Hematopoietic multipotent progenitor cell treated with erythropoietin and hydrocortisone succinate and interleukin-3 and kit ligand, for 6 days (in vitro differentiated cells): ENCODE measurements around the gene ABTB1.
A peak's percentile ranks its signal among the peaks of the same experiment; 100 is the strongest.
"Not testable (repeated sequence)": the region's sequence is repeated elsewhere in the genome, so short reads cannot be mapped to it uniquely, and the experiment has no call there.

Source experiments
- DNase-seq: peaks from one replicate; pipeline ENCODE4 v3.0.0-alpha.2; 2015

ABTB1 gene

DNA sequence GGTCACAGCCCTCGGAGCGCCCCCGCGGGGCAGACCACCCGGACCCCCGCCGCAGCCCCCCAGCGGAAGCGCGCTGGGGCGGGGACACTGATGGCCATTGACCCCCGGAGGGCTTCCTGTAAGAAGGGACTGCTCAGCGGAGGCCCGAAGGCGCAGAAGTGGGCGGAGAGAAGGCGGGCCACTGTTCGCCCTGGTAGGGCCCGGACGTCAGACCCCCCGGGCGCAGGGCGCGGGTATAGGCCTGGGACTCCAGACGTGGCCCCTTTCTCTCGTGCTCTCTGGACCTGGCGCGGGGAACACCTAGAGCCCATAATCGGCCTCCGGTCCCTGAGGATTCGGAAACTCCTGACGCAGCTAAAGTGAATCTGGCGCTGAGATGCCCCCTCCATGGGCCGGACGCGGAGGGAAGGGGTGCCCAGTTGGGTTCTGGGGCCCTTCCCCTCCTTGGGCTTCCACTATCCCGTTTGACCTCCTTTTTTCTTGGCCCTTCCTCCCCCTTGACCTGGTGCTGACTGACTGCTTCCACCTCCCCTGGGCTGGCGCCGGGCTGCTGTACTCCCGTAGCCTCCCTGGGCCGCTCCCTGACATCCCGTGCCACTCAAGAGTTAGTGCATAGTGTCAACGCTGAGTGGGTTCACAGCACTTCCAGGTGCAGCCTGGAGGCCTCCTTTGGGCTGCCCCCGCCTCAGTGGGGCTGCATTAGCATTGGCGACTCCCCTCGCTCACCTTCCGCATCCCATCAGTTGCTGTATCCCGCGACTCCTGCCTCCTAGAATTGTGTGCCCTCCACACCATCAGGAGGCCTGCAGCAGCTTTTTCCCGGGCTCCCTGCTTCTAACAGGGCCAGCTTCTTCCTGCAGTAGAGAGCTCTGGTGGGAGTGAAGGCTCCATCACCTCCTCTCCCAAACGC is 694 bp downstream of the ABTB1 start:
- DNase-seq: peak; percentile 59

DNA sequence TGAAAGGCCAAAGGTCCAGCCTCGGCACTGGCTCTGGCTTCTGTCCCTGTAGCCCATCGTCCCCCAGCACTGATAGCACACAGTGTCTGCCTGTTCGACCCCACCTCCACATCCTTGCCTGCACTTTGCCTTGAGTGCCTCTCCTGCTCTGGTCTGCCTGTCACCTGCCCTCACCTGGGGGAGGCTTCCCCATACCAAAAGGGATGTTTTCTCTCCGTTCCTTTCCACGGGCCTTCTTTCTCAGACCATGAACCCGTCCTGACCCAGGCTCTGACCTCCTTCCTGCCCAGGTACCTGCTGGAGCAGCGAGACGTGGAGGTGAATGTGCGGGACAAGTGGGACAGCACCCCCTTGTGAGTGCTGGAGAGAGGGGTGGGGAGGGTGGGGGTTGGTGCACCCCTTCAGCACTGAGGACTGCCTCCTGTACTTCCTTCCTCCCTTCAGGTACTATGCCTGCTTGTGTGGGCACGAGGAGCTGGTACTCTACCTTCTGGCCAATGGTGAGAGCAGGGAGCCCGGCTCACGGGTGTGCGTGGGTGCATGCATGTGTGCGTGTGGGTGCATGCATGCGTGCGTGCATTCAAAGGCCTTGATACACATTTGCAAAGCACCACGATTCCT is 1.5 kb downstream of the ABTB1 start:
- DNase-seq: no peak

DNA sequence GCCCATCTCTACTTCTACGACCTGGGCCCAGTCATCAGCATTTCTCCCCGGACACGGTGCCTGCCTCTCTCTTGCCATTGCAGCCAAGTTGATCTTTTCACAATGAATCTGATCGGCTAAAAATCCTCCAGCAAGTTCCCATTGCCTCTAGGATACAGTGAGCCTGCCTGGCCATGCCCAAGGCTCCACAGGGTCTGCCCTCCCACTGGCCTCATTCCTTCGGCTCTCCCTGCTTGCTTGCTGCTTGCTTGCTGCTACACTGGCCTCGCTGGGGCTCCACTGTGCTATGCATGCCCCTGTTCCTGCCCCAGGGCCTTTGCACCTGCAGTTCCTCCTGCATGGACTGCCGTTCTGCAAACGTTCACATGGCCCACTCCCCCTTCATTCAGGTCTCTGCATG is 2.0 kb downstream of the ABTB1 start:
- no peak for DNase-seq

DNA sequence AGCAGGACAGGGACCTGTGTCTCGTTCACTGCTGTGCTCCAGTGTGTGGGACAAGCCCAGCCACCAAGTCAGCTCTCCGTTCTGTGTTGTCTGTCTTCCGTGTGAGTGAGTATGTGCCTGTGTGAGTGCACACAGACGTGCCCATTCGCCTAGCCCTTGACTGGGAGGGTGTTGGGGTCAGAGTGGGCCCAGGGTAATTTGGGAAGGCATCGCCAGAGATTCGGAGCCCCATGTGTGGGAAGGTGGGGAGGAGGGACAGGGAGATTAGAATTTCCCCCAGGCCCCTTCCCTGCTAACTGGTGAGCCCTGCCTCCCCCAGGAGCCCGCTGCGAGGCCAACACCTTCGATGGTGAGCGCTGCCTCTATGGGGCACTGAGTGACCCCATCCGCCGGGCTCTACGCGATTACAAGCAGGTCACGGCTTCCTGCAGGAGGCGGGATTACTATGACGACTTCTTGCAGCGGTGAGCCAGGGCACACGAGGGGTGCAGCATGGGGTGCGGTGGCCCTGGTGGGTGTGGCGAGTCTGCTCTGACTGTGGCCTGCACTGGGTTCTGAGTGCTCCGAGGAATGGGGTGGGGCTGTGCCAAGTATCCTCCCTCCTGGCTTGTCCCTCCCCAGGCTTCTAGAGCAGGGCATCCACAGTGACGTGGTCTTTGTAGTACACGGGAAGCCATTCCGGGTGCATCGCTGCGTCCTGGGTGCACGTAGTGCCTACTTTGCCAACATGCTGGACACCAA is 3.1 kb downstream of the ABTB1 start:
- DNase-seq: no peak

DNA sequence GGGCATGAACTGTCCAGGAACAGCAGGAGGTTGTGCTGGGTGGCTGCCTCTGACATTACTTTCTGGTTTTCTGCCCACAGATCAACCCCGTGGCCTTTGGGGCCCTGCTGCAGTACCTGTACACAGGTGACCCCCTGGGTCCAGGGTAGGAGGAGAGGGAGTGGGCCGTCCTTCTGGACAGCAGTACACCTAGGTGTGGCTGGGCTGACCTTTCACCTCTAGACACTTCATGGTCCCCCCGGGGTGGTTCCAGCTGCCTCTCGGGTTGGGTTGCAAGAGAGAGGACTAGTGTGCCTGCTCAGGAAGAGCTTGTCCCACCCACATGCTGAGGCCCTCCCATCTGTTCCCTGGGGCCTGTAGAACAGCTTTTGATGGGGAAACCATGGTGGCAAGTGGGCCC is 3.7 kb downstream of the ABTB1 start:
- no peak for DNase-seq

DNA sequence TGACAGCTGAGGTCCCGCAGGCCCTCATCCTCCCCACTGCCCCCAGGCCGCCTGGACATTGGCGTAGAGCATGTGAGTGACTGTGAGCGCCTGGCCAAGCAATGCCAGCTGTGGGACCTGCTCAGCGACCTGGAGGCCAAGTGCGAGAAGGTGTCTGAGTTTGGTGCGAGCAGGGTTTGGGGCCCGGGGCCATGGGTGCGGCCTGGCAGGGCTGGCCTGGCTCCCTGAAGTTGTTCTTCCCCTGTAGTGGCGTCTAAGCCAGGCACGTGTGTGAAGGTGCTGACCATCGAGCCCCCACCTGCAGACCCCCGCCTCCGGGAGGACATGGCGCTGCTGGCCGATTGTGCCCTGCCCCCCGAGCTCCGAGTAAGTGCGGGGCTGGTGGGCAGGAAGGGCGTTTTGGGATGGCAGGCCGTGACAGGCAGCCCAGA is 4.2 kb downstream of the ABTB1 start:
- DNase-seq: no peak

DNA sequence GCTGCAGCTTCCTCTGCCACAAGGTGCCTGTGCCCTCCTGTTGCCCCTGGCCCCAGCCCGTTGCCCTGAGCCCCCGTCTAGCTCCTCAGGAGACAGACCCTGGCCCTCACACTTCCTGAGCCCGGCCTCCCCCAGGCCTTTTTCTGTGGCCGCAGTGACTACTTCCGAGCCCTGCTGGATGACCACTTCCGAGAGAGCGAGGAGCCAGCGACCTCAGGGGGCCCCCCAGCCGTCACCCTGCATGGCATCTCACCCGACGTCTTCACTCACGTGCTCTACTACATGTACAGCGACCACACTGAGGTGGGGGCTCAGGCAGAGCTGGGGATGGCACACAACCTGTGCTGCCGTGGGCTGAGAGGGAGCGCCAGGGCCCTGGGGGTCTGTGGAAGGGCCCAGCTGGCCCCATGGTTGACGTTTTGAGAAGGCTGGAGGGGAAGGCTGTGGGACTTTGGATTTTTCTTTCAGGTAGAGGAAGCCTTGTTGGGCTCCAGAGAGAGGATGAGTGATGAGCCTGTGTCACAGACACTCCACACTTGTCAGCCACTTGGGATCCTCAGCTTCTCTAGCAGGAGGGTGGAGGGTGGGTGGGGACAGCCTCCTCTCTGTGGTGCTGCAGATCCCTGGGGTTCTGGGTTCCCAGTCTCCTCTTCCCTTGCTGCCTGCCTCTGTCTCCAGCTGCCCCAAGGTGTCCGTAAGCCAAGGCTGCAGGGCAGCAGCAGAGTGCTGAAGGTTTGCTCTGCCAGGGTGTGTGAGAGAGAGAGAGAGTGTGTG is 5.0 kb downstream of the ABTB1 start:
- no peak for DNase-seq

DNA sequence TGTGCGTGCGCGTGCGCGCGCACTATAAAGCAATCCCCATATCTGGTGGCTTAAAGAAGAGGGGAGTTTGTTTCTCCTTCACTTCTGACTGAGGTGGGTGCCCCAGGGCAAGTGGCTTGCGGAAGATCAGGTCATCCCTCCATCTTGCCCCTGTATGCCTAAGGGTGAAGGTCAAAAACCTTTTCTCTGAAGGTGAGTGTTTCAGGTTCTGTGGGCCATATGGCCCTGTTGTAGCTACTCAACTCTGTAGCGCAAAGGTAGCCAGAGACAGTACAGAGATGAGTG is 5.5 kb downstream of the ABTB1 start:
- DNase-seq: no peak

DNA sequence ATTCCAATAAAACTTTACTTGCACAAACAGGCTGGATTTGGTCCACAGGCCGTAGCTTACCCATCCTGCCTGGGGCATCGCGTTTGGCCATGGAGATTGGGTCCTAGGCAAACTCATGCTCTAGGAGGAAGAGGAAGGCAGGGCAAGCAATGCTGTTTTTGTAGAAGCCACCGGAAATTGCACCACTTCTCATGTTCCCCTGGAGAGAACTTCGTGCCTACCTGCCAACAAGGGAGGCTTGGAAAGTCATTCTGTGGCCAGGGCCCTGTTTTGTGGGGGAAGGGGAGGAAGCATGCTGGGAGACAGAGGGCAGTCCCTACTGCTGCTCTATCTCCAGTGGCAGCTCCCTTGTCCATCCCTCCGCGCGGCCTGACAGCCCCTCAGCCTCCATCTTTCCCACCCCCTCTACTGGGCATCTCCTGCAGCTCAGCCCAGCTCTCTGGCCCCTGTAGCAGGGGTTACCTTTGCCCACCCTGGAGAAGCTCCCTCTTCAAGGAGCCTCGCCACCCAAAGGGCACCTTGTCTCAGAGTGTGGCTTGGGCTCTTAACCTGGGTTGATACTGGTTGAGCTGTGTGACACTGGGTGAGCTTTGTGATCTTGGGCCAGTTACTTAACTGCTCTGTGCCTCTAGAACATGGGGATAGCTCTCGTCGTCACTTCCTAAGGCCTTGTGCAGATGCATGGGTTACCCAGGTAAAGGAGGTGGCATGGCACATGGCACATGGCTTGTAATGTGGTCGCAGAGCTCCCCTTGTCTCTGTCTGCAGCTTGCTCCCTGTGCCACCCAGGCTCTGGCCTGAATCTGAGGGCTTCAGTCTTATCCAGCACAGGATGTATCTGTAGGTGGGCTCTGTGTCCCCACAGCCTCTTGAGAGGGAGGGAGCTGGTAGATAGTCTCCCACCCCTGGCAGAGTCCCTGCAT is 6.1 kb downstream of the ABTB1 start:
- DNase-seq: no peak

DNA sequence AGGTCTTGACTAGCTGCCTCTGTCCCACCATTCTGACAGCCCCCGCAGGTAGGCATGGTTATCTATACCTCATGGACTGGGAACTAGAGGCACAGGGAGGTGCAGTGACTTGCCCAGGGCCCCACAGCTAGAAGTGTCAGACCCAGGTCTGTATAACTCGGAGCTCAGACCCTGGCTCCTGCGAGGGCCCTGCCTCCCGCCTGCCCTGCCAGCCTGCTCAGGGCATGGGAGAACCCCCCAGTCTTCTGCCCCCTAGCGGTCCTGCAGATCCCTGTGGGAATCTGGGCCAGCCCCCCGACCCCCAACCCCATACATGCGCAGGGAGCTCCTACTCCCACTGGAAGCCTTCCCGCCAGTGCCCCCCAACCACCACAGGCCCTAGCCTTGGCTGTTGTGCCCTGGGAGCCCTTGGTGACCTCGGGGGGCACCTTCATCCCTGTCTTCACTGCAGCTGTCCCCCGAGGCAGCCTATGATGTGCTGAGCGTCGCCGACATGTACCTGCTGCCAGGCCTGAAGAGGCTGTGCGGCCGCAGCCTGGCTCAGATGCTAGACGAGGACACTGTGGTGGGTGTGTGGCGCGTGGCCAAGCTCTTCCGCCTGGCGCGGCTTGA is 6.9 kb downstream of the ABTB1 start:
- DNase-seq: no peak

DNA sequence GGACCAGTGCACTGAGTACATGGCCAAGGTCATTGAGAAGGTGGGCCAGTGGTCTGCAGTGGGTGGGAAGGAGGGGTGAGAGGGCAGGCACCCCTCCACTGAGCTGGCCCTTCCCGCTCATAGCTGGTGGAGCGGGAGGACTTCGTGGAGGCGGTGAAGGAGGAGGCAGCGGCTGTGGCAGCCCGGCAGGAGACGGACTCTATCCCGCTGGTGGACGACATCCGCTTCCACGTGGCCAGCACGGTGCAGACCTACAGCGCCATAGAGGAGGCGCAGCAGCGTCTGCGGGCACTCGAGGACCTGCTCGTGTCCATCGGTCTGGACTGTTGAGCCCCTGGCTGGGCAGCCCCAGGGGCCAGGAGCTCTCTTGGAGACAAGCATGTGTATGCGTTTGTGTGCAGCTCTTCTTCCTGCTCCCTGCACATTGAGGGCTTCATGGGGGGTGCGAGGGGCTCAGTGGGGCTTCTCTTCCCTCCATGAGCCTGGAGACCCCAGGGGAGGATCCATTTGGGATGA is 7.5 kb downstream of the ABTB1 start:
- DNase-seq: no peak

DNA sequence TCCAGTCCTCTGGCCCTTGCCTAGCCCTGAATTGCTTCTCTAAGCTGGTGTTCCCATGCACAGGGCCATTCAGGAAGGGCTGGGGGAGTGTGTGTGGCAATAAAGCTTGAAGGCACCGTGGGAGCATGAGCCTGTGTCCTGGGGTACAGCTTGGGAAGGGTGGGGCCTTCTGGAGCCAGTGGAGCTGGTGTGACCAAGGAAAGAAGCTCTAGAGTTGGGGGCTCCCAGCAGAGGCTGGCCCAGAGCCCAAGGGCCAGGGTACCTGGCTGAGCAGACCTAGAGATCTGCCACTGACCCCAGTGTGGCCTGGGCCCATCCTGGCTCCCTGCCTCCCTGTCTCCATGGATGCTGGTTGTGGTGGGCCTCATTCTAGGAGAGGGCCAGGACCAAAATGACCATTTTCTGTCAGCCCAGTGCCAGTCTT is 8.1 kb downstream of the ABTB1 start:
- no peak for DNase-seq

DNA sequence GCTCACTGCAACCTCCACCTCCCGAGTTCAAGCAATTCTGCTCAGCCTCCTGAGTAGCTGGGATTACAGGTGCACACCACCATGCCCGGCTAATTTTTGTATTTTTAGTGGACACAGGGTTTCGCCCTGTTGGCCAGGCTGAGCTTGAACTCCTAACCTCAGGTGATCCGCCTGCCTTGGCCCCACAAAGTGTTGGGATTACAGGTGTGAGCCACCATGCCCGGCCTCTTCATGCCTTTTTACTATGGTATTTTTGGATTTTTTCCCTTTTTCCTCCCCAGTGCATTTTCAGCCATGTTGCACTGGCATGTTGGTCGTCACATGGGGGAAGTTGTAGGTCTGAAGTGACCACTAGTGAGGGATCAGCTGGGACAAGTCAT is 9.4 kb downstream of the ABTB1 start:
- DNase-seq: not testable (repeated sequence)

DNA sequence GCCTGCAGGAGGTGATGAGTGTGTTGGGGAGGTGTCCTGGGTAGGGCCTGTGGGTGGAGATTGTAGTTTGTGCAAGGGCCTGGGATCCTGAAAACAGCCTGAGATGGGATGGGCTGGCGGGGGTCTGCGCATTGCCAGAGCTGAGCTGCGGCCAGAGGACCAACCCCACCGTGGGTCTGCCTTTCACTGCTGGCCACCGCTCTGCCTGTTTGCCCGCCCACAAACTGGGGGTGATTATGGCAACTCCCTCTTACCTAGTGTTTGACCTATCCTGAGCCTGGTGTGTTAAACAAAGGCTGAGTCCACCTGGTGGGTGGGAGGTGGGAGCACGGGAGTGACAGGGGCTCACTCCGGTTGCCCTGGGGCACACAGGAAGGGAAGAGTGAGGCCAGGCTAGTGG is 9.8 kb downstream of the ABTB1 start:
- no peak for DNase-seq

DNA sequence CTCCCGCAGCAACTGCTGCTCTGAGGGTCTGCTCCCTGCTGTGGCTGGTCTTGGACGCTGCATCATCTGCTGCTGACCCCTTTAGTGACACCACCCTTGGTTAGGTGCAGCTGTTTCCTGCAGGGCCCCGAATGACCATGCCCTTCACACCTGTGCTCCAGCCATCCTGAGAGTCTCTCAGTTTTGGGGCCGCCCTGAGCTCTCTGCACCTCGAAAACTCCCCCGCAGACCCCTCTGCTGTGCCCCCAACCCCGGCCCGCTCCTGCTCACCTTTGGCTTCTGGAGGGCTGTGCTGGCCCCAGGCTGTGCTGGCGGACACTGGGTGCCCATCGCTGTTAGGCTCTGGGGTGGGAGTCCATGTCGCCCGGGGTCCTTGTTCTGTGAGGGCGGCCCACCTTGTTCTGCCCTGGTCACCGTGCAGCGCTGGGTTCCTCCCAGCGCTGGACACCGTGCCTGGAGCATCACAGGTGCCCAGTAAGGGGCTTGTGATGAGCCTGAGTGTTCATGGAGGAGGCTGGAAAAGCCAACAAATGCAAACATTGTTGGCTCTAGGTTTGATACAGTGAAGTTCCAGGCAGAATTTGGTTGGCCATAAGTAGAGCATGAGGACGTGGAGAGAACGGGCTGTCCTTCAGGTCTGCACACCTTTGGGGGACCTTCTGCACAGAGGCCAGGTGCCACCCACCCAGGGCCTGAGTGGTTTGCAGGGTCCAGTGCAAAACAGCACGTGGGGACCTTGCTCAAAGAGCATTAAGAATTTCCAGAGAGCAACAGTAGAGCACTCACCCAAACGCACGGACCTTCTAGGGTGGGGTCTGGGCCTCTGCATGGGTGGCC is 12.3 kb downstream of the ABTB1 start:
- DNase-seq: no peak

DNA sequence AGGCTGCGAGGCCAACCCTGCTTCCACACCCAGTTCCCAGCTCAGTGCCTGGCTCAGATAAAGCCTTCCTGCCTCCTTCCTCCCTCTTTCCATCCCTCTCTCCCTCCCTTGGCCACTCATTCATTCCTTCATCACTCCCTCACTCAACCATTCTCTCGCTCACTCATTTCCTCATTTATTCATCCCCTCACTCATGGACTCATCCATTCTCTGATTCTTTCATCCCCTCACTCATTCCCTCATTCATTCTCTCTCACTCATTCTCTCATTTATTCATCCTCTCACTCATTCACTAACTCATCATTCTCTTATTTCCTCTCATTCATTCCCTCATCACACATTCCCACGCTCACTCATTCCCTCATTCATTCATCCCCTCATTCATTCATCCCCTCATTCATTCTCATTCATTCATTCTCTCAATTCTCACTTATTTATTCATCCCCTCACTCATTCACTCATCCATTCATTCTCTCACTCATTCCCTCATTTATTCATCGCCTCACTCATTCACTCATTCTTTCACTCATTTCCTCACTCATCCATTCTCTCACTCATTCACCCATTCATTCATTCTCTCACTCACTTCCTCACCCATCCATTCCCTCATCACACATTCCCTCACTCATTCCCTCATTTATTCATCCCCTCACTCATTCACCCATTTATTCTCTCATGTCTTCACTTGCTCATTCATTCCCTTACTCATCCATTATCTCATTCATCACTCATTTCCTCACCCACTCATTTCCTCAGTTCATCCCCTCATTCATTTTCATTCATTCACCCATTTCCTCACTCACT is 13.2 kb downstream of the ABTB1 start:
- peak; percentile 53 for DNase-seq

DNA sequence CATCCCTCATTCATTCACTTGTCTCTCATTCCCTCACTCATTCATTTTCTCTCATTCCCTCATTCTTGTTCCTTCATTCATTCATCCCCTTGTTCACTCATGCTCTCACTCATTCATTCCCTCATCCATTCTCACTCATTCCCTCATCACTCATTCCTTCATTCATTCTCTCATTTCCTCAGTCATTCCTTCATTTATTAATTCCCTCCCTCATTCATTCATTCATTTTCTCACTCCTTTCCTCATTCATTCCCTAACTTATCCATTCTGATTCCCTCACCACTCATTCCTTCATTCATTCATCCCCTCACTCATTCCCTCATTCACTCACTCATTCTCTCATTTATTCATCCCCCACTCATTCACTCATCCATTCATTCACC is 13.8 kb downstream of the ABTB1 start:
- DNase-seq: no peak

DNA sequence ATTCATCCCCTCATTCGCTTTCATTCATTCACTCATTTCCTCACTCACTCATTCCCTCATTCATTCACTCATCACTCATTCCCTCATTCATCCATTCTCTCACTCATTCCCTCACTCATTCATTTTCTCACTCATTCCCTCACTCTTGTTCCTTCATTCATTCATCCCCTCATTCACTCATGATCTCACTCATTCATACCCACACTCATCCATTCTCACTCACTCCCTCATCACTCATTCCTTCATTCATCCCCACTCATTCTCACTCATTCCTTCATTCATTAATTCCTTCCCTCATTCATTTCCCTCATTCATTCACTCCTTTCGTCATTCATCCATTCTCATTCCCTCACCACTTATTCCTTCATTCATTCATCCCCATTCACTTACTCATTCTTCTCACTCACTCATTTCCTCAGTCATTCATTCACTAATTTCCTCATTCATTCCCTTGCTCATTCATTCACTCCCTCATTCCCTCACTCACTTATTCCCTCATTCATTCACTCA is 14.5 kb downstream of the ABTB1 start:
- no peak for DNase-seq

DNA sequence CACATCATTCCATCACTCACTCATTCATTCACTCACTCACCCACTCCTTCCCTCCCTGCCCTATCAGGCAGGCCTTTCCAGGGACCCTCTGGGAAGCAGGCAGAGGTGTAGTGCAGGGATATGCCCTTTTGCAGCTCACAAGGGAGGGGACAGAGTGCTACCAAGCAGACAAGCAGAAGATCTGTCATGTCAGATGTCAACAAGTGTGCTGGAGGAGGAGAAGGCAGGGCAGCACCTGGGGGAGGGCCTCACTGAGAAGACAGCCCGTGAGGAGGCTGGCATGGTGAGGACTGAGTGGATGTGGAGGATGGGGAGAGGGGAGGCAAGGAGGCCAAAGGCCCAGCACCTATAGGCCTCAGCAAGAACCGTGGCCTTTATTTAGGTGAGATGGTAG is 15.3 kb downstream of the ABTB1 start:
- no peak for DNase-seq
